ENCODE measurements around the gene INPP4A. TPM values are rescaled to one million over a fixed set of nuclear protein-coding genes. Genes with fewer than 3 reads are reported as not detected.

INPP4A gene
- polyA plus RNA-seq, 1 donor from 2014 or later, result 51.4 TPM

DNA sequence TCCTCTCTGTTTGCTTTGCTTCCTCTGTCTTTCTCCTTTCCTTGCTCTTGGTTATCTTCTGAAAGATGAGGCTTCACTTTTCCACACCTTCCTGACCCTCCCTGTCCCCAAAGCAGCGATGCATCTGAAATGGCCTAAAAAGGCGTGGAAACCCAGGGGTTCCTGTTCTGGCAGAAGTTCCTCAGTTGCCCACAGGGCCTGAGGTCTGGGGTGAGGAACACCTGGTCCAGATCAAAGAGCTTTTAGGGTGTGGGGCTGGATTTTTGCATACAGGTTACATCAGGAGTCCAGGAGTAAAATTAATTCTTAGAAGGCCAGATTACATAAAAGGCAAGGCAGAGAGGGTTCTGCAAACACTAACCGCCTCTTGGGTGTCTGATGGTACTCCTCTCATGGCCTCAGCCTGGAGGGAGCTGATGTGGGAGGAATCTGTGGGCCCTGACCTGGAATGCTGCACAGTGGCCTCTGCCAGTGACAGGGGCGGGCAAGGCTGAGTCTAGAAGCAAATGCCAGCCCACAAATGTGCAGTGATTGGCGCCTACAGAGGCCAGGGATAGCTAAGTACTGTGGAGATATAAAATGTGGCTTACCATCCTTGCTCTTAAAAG is 41.8 kb downstream of the INPP4A start:
- Histone ChIP-seq H3K9me2 (ENCODE audit: insufficient read depth, low read length) (no peaks in the 10 kb centered on the region), H3K9ac (ENCODE audit: low read length) (no peak overlapping the region), H2AFZ (ENCODE audit: low read depth, low read length) (no peak overlapping the region), H4K20me1 (ENCODE audit: insufficient read depth) (no peaks in the 10 kb centered on the region), H3K27ac (ENCODE audit: low read length) (no peak overlapping the region), H3K27me3 (ENCODE audit: insufficient read depth, low read depth, low read length) (no peaks in the 10 kb centered on the region), H3K4me2 (ENCODE audit: low read length) (no peak overlapping the region), H3K4me3 (ENCODE audit: low read length) (no peak overlapping the region), H3K36me3 (ENCODE audit: insufficient read depth, low read length) (no peaks in the 10 kb centered on the region), H3K9me3 (ENCODE audit: low read length) (no peaks in the 10 kb centered on the region), H3F3A (ENCODE audit: insufficient read depth, low read length, poor library complexity, severe bottlenecking) (no peaks in the 10 kb centered on the region), H3K79me2 (replicated peaks; ENCODE audit: insufficient read depth, low read length) (peaks cover 40% of the 10 kb centered on the region)
- TF ChIP-seq MXI1 (conservative IDR thresholded peaks at IDR 0.05; ENCODE audit: poor library complexity, severe bottlenecking) (no peak), TAF1 (IDR thresholded peaks at IDR 0.05; ENCODE audit: low read depth) (no peak), SMC3 (conservative IDR thresholded peaks at IDR 0.05; ENCODE audit: poor library complexity) (no peak), POLR2AphosphoS5 (IDR thresholded peaks at IDR 0.05) (no peak), RAD21 (conservative IDR thresholded peaks at IDR 0.05) (no peak), EP300 (conservative IDR thresholded peaks at IDR 0.05; ENCODE audit: poor library complexity, severe bottlenecking) (no peak), EZH2 (IDR thresholded peaks at IDR 0.05; ENCODE audit: borderline replicate concordance, insufficient read depth, low read length, poor library complexity, severe bottlenecking) (no peak)
- TF ChIP-seq, protein P1, sequence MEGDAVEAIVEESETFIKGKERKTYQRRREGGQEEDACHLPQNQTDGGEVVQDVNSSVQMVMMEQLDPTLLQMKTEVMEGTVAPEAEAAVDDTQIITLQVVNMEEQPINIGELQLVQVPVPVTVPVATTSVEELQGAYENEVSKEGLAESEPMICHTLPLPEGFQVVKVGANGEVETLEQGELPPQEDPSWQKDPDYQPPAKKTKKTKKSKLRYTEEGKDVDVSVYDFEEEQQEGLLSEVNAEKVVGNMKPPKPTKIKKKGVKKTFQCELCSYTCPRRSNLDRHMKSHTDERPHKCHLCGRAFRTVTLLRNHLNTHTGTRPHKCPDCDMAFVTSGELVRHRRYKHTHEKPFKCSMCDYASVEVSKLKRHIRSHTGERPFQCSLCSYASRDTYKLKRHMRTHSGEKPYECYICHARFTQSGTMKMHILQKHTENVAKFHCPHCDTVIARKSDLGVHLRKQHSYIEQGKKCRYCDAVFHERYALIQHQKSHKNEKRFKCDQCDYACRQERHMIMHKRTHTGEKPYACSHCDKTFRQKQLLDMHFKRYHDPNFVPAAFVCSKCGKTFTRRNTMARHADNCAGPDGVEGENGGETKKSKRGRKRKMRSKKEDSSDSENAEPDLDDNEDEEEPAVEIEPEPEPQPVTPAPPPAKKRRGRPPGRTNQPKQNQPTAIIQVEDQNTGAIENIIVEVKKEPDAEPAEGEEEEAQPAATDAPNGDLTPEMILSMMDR (IDR thresholded peaks at IDR 0.05; ENCODE audit: poor library complexity, severe bottlenecking), result no peak
- TF ChIP-seq, protein P2, sequence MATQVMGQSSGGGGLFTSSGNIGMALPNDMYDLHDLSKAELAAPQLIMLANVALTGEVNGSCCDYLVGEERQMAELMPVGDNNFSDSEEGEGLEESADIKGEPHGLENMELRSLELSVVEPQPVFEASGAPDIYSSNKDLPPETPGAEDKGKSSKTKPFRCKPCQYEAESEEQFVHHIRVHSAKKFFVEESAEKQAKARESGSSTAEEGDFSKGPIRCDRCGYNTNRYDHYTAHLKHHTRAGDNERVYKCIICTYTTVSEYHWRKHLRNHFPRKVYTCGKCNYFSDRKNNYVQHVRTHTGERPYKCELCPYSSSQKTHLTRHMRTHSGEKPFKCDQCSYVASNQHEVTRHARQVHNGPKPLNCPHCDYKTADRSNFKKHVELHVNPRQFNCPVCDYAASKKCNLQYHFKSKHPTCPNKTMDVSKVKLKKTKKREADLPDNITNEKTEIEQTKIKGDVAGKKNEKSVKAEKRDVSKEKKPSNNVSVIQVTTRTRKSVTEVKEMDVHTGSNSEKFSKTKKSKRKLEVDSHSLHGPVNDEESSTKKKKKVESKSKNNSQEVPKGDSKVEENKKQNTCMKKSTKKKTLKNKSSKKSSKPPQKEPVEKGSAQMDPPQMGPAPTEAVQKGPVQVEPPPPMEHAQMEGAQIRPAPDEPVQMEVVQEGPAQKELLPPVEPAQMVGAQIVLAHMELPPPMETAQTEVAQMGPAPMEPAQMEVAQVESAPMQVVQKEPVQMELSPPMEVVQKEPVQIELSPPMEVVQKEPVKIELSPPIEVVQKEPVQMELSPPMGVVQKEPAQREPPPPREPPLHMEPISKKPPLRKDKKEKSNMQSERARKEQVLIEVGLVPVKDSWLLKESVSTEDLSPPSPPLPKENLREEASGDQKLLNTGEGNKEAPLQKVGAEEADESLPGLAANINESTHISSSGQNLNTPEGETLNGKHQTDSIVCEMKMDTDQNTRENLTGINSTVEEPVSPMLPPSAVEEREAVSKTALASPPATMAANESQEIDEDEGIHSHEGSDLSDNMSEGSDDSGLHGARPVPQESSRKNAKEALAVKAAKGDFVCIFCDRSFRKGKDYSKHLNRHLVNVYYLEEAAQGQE (IDR thresholded peaks at IDR 0.05; ENCODE audit: borderline replicate concordance), result no peak

DNA sequence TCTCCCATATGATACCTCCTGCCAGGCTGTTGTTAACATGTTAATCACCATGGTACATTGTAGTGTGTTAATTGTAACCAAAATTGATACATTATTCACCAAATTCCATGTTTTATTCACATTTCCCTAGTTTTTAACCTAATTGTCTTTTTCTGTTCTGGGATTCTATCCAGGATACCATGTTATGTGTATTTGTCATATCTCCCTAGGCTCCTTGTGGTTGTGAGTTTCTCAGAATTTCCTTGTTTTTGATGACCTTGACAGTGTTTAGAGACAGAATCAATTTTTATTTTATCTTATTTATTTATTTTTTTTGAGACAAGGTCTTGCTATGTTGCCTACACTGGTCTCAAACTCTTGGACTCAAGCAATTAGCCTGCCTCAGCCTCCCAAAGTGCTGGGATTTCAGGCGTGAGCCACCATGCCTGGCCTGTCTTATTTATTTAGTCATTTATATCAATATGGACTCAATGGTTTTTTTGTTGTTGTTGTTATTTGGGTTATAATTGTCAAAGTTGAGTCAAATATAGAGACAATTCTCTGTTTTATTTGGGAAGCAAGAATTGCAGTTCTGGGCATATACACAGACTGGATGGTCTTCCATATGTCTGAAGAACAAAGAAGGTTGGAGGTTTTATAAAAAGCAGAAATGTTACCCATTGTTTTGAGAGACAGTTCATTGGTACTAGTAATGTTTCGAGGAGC is 42.6 kb downstream of the INPP4A start:
- H3K36me3 ChIP-seq (ENCODE audit: insufficient read depth, low read length), result no peaks in the 10 kb centered on the region
- no peaks in the 10 kb centered on the region for H4K20me1 ChIP-seq (ENCODE audit: insufficient read depth)
- H3K27me3 ChIP-seq (ENCODE audit: insufficient read depth, low read depth, low read length), result no peaks in the 10 kb centered on the region
- H3K9ac ChIP-seq (ENCODE audit: low read length), result no peak overlapping the region
- no peak overlapping the region for H3K27ac ChIP-seq (ENCODE audit: low read length)
- H3K9me2 ChIP-seq (ENCODE audit: insufficient read depth, low read length), result no peaks in the 10 kb centered on the region
- no peak overlapping the region for H3K4me3 ChIP-seq (ENCODE audit: low read length)
- H3K9me3 ChIP-seq (ENCODE audit: low read length), result no peaks in the 10 kb centered on the region
- H2AFZ ChIP-seq (ENCODE audit: low read depth, low read length), result no peak overlapping the region
- H3K79me2 ChIP-seq (replicated peaks; ENCODE audit: insufficient read depth, low read length), result peaks cover 38% of the 10 kb centered on the region
- TF ChIP-seq EZH2 (IDR thresholded peaks at IDR 0.05; ENCODE audit: borderline replicate concordance, insufficient read depth, low read length, poor library complexity, severe bottlenecking) (no peak), POLR2AphosphoS5 (IDR thresholded peaks at IDR 0.05) (no peak), EP300 (conservative IDR thresholded peaks at IDR 0.05; ENCODE audit: poor library complexity, severe bottlenecking) (no peak), MXI1 (conservative IDR thresholded peaks at IDR 0.05; ENCODE audit: poor library complexity, severe bottlenecking) (no peak), SMC3 (conservative IDR thresholded peaks at IDR 0.05; ENCODE audit: poor library complexity) (no peak), TAF1 (IDR thresholded peaks at IDR 0.05; ENCODE audit: low read depth) (no peak), RAD21 (conservative IDR thresholded peaks at IDR 0.05) (no peak)
- TF ChIP-seq, protein P1 (IDR thresholded peaks at IDR 0.05; ENCODE audit: poor library complexity, severe bottlenecking), result no peak
- TF ChIP-seq, protein P2 (IDR thresholded peaks at IDR 0.05; ENCODE audit: borderline replicate concordance), result no peak
- no peaks in the 10 kb centered on the region for H3F3A ChIP-seq (ENCODE audit: insufficient read depth, low read length, poor library complexity, severe bottlenecking)
- no peak overlapping the region for H3K4me2 ChIP-seq (ENCODE audit: low read length)
